Panc1 (cell line): ENCODE measurements around the gene ATG10.

ENCODE experiments used
- POLR2AphosphoS5 ChIP-seq: IDR thresholded peaks from 2 replicates; pipeline ENCODE4 v1.6.1; 2012; ENCODE audit warnings: mild to moderate bottlenecking, low read depth, low read length, moderate library complexity
- TF ChIP-seq, protein P1 (sequence below): fragments of 450-650 bp; IDR thresholded peaks from 2 replicates; pipeline ENCODE4 v1.5.1; 2017; ENCODE audit warnings: mild to moderate bottlenecking
- TF ChIP-seq, protein P2 (sequence below), 2 experiments: IDR thresholded peaks; 2 replicates each; pipeline ENCODE4 v1.6.1; 2011 to 2012; ENCODE audit warnings: low read depth in 2 of 2, control low read depth in 1 of 2, low read length in 1 of 2, mild to moderate bottlenecking in 1 of 2, moderate library complexity in 1 of 2; ENCODE audit not compliant: insufficient read depth in 1 of 2

DNA sequence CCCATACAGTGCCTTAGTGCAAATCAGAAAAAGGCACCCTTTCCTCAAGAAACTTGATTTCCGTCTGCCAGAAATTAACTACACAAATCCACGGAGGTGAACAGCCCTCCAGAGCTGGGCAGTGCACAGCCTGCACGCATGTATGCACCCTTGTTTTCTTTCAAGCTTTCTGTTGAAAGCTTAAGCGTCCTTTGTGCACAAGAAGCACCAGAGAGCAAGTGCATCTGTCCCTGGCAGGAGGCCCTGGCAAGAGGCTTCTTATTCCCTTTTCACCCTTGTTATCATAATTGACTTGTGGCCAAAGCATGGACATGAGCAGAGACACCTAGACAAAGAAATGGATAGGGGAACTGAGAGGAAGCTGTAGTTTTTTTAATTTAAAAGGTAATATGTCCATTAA, 47.4 kb upstream of the ATG10 start:
- TF ChIP-seq, protein P1, sequence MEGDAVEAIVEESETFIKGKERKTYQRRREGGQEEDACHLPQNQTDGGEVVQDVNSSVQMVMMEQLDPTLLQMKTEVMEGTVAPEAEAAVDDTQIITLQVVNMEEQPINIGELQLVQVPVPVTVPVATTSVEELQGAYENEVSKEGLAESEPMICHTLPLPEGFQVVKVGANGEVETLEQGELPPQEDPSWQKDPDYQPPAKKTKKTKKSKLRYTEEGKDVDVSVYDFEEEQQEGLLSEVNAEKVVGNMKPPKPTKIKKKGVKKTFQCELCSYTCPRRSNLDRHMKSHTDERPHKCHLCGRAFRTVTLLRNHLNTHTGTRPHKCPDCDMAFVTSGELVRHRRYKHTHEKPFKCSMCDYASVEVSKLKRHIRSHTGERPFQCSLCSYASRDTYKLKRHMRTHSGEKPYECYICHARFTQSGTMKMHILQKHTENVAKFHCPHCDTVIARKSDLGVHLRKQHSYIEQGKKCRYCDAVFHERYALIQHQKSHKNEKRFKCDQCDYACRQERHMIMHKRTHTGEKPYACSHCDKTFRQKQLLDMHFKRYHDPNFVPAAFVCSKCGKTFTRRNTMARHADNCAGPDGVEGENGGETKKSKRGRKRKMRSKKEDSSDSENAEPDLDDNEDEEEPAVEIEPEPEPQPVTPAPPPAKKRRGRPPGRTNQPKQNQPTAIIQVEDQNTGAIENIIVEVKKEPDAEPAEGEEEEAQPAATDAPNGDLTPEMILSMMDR: no peak
- TF ChIP-seq, protein P2, sequence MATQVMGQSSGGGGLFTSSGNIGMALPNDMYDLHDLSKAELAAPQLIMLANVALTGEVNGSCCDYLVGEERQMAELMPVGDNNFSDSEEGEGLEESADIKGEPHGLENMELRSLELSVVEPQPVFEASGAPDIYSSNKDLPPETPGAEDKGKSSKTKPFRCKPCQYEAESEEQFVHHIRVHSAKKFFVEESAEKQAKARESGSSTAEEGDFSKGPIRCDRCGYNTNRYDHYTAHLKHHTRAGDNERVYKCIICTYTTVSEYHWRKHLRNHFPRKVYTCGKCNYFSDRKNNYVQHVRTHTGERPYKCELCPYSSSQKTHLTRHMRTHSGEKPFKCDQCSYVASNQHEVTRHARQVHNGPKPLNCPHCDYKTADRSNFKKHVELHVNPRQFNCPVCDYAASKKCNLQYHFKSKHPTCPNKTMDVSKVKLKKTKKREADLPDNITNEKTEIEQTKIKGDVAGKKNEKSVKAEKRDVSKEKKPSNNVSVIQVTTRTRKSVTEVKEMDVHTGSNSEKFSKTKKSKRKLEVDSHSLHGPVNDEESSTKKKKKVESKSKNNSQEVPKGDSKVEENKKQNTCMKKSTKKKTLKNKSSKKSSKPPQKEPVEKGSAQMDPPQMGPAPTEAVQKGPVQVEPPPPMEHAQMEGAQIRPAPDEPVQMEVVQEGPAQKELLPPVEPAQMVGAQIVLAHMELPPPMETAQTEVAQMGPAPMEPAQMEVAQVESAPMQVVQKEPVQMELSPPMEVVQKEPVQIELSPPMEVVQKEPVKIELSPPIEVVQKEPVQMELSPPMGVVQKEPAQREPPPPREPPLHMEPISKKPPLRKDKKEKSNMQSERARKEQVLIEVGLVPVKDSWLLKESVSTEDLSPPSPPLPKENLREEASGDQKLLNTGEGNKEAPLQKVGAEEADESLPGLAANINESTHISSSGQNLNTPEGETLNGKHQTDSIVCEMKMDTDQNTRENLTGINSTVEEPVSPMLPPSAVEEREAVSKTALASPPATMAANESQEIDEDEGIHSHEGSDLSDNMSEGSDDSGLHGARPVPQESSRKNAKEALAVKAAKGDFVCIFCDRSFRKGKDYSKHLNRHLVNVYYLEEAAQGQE (IDR thresholded peaks at IDR 0.05; ENCODE audit: insufficient read depth in 1 of 2, low read depth in 2 of 2, low read length in 1 of 2): no peak
- no peak for TF ChIP-seq POLR2AphosphoS5
